RWPE2 (cell line): ENCODE measurements around the gene ANKRD39.
A peak's percentile ranks its signal among the peaks of the same experiment; 100 is the strongest.

ENCODE experiments used
- ATAC-seq: fragments of 200-7000 bp; cut with Tn5 transposase; 3 replicates; pipeline ENCODE4 v1.9.1; 2021; ENCODE audit warnings: low read depth
- DNase-seq: peaks from one replicate; pipeline ENCODE4 v3.0.0-alpha.2; 2020; ENCODE audit warnings: low spot score
- H3K27ac ChIP-seq: fragments of 450-650 bp; 2 replicates; pipeline ENCODE4 v1.5.1; 2017; ENCODE audit warnings: mild to moderate bottlenecking; ENCODE audit not compliant: poor library complexity, severe bottlenecking
- H3K27me3 ChIP-seq: fragments of 250-450 bp; sonication (Bioruptor Pico); 2 replicates; pipeline ENCODE4 v1.5.1; 2021; ENCODE audit warnings: mild to moderate bottlenecking, moderate library complexity; ENCODE audit not compliant: insufficient read depth, poor library complexity, severe bottlenecking
- H3K36me3 ChIP-seq: fragments of 250-450 bp; sonication (Bioruptor Pico); 2 replicates; pipeline ENCODE4 v1.5.1; 2020; ENCODE audit warnings: low read depth, mild to moderate bottlenecking, moderate library complexity
- H3K4me1 ChIP-seq: fragments of 250-450 bp; sonication (Bioruptor Pico); 2 replicates; pipeline ENCODE4 v1.5.1; 2021; ENCODE audit warnings: mild to moderate bottlenecking, moderate library complexity; ENCODE audit not compliant: insufficient read depth, poor library complexity, severe bottlenecking
- H3K4me3 ChIP-seq: fragments of 250-450 bp; sonication (Bioruptor Pico); 2 replicates; pipeline ENCODE4 v1.5.1; 2021; ENCODE audit warnings: mild to moderate bottlenecking, moderate library complexity; ENCODE audit not compliant: severe bottlenecking
- H3K9me3 ChIP-seq: fragments of 250-450 bp; sonication (Bioruptor Pico); 2 replicates; pipeline ENCODE4 v1.5.1; 2021; ENCODE audit warnings: mild to moderate bottlenecking, moderate library complexity; ENCODE audit not compliant: severe bottlenecking
- TF ChIP-seq, protein P1 (sequence below): fragments of 450-650 bp; IDR thresholded peaks from one replicate; pipeline ENCODE4 v1.5.1; 2017; ENCODE audit warnings: mild to moderate bottlenecking, moderate library complexity; ENCODE audit not compliant: poor library complexity, severe bottlenecking

ANKRD39 gene

GRCh38 chr2:96816127-96816835, 41.5 kb downstream of the ANKRD39 start, which contains the start of gene CNNM3:
Gene CNNM3, plus strand, starts transcription at chr2:96816268. Its CDS starts 10 bp downstream, at chr2:96816278.
- H3K4me3 ChIP-seq = peak within 1 kb of the TSS; percentile 69
- ATAC-seq = peak; percentile 96
- peak; percentile 95 for DNase-seq
- H3K27me3 ChIP-seq = no peaks in the 10 kb centered on the region
- H3K9me3 ChIP-seq = no peaks in the 10 kb centered on the region
- peak within 1 kb of the TSS; percentile 42 for H3K27ac ChIP-seq
- no peaks in the 10 kb centered on the region for H3K36me3 ChIP-seq
- TF ChIP-seq, protein P1, sequence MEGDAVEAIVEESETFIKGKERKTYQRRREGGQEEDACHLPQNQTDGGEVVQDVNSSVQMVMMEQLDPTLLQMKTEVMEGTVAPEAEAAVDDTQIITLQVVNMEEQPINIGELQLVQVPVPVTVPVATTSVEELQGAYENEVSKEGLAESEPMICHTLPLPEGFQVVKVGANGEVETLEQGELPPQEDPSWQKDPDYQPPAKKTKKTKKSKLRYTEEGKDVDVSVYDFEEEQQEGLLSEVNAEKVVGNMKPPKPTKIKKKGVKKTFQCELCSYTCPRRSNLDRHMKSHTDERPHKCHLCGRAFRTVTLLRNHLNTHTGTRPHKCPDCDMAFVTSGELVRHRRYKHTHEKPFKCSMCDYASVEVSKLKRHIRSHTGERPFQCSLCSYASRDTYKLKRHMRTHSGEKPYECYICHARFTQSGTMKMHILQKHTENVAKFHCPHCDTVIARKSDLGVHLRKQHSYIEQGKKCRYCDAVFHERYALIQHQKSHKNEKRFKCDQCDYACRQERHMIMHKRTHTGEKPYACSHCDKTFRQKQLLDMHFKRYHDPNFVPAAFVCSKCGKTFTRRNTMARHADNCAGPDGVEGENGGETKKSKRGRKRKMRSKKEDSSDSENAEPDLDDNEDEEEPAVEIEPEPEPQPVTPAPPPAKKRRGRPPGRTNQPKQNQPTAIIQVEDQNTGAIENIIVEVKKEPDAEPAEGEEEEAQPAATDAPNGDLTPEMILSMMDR = peak; percentile 42
- H3K4me1 ChIP-seq = no peaks in the 10 kb centered on the region

DNA sequence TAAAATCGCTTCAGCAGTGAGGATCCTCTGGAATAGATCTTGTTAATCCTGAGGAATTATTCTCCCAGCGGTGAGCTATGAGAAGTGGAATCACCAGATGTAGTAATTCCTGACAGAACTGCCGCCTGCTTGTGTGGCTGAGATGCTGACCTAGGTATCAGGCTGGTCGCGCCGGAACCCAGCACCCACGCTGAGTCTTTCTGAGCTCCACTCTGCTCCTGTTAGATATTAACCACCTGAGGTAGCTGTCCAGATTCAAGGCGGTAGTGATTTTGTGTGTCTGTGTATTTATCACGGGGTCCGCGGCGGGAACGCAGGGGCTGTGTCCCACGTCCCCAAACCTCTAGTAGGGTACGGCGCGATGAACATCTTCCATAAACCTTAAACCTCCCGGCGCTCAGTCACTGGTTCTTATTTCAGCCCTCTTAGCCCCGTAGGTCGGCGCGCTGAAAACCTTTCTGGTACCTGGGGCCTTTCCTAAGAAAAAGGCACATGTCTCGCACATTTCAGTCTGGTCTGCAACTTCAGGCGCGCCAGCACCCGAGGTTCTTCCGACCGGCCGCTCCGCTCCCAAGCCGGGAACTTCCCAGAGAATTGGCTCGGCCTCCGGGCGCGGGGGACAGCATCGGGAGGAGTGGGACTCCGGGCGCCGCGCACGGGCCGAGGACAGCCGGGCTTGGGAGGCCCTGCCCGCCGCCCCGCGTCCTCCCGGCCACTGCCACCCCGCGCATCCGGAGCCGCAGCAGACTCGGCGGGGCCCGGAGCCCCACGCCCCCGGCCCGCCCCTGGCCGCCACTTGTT, 42.3 kb downstream of the ANKRD39 start:
- ATAC-seq = no peak; the same call in 2 of the 3 replicates
- peak overlapping the region; percentile 42 for H3K27ac ChIP-seq
- TF ChIP-seq, protein P1 = no peak

DNA sequence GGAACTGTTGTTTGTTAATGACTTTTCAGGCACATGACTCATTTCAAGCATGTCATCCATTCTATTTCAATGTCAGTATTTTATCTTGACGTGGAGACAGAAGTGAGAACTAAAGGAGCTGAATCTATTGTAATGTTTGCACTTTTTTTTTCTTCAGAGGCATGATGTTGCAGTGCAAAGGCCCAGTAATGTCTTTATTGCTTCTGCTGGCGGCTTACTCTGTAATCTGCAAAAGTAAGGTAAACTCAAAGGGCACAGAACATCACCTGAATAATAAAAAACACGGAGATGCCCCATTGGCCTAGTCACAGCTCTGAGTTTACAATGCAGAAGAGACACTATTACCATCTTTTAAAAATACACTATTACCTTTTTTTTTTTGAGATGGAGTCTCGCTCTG, 44.2 kb downstream of the ANKRD39 start:
- TF ChIP-seq, protein P1 = no peak

More for the DNA sequence above, 42.3 kb downstream of the ANKRD39 start:
- Histone ChIP-seq H3K4me1 (no peaks in the 10 kb centered on the region), H3K4me3 (peak overlapping the region; percentile 69), H3K9me3 (no peaks in the 10 kb centered on the region), H3K27me3 (no peaks in the 10 kb centered on the region), H3K36me3 (no peaks in the 10 kb centered on the region)
- no peak for DNase-seq

GRCh38 chr2:96811917-96812316, 45.9 kb downstream of the ANKRD39 start:
- Histone ChIP-seq H3K27me3 (no peaks in the 10 kb centered on the region), H3K36me3 (no peaks in the 10 kb centered on the region), H3K4me1 (no peaks in the 10 kb centered on the region), H3K9me3 (no peaks in the 10 kb centered on the region), H3K4me3 (no peak overlapping the region), H3K27ac (no peak overlapping the region)
- no peak for ATAC-seq
- no peak for DNase-seq
- TF ChIP-seq, protein P1 = no peak

More for the DNA sequence above, 44.2 kb downstream of the ANKRD39 start:
- Histone ChIP-seq H3K9me3 (no peaks in the 10 kb centered on the region), H3K4me1 (no peaks in the 10 kb centered on the region), H3K4me3 (no peak overlapping the region), H3K27ac (no peak overlapping the region), H3K27me3 (no peaks in the 10 kb centered on the region), H3K36me3 (no peaks in the 10 kb centered on the region)
- ATAC-seq (no peak), DNase-seq (no peak)
